Glutamatergic neuron (in vitro differentiated cells): Measurements from ENCODE around the gene CCDC9B. TPM values are rescaled to one million over a fixed set of nuclear protein-coding genes. Genes with fewer than 3 reads are reported as not detected.

Experiments
- DNase-seq: peaks from one replicate; pipeline ENCODE4 v3.0.0; 2022
- H3K27ac Mint-ChIP-seq: one replicate; pipeline ENCODE4 v1.8.0; 2020; ENCODE audit warnings: mild to moderate bottlenecking, mixed read lengths, inconsistent platforms; ENCODE audit not compliant: unreplicated experiment
- H3K27me3 Mint-ChIP-seq: one replicate; pipeline ENCODE4 v1.8.0; 2020; ENCODE audit warnings: mild to moderate bottlenecking, moderate library complexity, mixed read lengths, inconsistent platforms; ENCODE audit not compliant: unreplicated experiment
- H3K36me3 Mint-ChIP-seq: one replicate; pipeline ENCODE4 v1.8.0; 2020; ENCODE audit warnings: mild to moderate bottlenecking, mixed read lengths, inconsistent platforms; ENCODE audit not compliant: unreplicated experiment
- H3K4me1 Mint-ChIP-seq: one replicate; pipeline ENCODE4 v1.8.0; 2020; ENCODE audit warnings: mild to moderate bottlenecking, low read depth, mixed read lengths, inconsistent platforms; ENCODE audit not compliant: unreplicated experiment
- H3K4me3 Mint-ChIP-seq: one replicate; pipeline ENCODE4 v1.8.0; 2020; ENCODE audit warnings: mild to moderate bottlenecking, mixed read lengths, inconsistent platforms; ENCODE audit not compliant: unreplicated experiment
- H3K9me3 Mint-ChIP-seq: one replicate; pipeline ENCODE4 v1.8.0; 2020; ENCODE audit warnings: mild to moderate bottlenecking, moderate library complexity, mixed read lengths, inconsistent platforms; ENCODE audit not compliant: unreplicated experiment
- CTCF ChIP-seq: fragments of 200-600 bp; sonication (generic); IDR thresholded peaks from one replicate; pipeline ENCODE4 v1.5.0; 2021; ENCODE audit not compliant: partially characterized antibody, unreplicated experiment
- total RNA-seq: library from RNA; stranded (reverse); fragmentation: NEBNext Ultra II Directional; extraction: Animal tissue kit (Norgen Biotek cat#: 25700); gene quantifications from one replicate; pipeline ENCODE4 v1.2.1, GENCODE V29; 2021; ENCODE audit not compliant: unreplicated experiment

The CCDC9B gene
- total RNA-seq, 1 donor from 2014 or later: 0.49 TPM

GRCh38 chr15:40317580-40317979, 23.2 kb downstream of the CCDC9B start:
- Mint-ChIP-seq H3K9me3 (peaks cover 4% of the 10 kb centered on the region), H3K4me1 (peaks cover 9% of the 10 kb centered on the region), H3K4me3 (no peak overlapping the region), H3K27ac (no peak overlapping the region), H3K27me3 (peaks cover 4% of the 10 kb centered on the region), H3K36me3 (no peaks in the 10 kb centered on the region)
- DNase-seq: no peak
- TF ChIP-seq CTCF: no peak

GRCh38 chr15:40316931-40317330, 23.8 kb downstream of the CCDC9B start:
- DNase-seq: no peak
- no peaks in the 10 kb centered on the region for H3K36me3 Mint-ChIP-seq
- H3K27me3 Mint-ChIP-seq: peaks cover 4% of the 10 kb centered on the region
- H3K4me1 Mint-ChIP-seq: peaks cover 8% of the 10 kb centered on the region
- no peak overlapping the region for H3K27ac Mint-ChIP-seq
- no peak overlapping the region for H3K4me3 Mint-ChIP-seq
- no peak for TF ChIP-seq CTCF
- peaks cover 4% of the 10 kb centered on the region for H3K9me3 Mint-ChIP-seq

- H3K4me3 Mint-ChIP-seq: no peak overlapping the region
- no peak overlapping the region for H3K27ac Mint-ChIP-seq
- H3K4me1 Mint-ChIP-seq: peaks cover 3% of the 10 kb centered on the region
- no peaks in the 10 kb centered on the region for H3K27me3 Mint-ChIP-seq
- no peaks in the 10 kb centered on the region for H3K36me3 Mint-ChIP-seq
- peaks cover 1% of the 10 kb centered on the region for H3K9me3 Mint-ChIP-seq
- no peak for TF ChIP-seq CTCF
- no peak for DNase-seq
Observed at GRCh38 chr15:40314723-40315276, 25.9 kb downstream of the CCDC9B start.

GRCh38 chr15:40313531-40314398, 27.0 kb downstream of the CCDC9B start:
- peaks cover 3% of the 10 kb centered on the region for H3K4me1 Mint-ChIP-seq
- no peak overlapping the region for H3K4me3 Mint-ChIP-seq
- no peaks in the 10 kb centered on the region for H3K36me3 Mint-ChIP-seq
- no peak for DNase-seq
- no peak for TF ChIP-seq CTCF
- no peak overlapping the region for H3K27ac Mint-ChIP-seq
- peaks cover 3% of the 10 kb centered on the region for H3K27me3 Mint-ChIP-seq
- H3K9me3 Mint-ChIP-seq: peaks cover 1% of the 10 kb centered on the region
